GM19043 (cell line): Measurements from ENCODE around the gene AKR1C3.
"Not testable (repeated sequence)": the region's sequence is repeated elsewhere in the genome, so short reads cannot be mapped to it uniquely, and the experiment has no call there.

Experiments used
- ATAC-seq: cut with Tn5 transposase; IDR thresholded peaks from one replicate; pipeline ENCODE4 v1.9.1; 2021; ENCODE audit warnings: low read depth; ENCODE audit not compliant: unreplicated experiment

The AKR1C3 gene

DNA sequence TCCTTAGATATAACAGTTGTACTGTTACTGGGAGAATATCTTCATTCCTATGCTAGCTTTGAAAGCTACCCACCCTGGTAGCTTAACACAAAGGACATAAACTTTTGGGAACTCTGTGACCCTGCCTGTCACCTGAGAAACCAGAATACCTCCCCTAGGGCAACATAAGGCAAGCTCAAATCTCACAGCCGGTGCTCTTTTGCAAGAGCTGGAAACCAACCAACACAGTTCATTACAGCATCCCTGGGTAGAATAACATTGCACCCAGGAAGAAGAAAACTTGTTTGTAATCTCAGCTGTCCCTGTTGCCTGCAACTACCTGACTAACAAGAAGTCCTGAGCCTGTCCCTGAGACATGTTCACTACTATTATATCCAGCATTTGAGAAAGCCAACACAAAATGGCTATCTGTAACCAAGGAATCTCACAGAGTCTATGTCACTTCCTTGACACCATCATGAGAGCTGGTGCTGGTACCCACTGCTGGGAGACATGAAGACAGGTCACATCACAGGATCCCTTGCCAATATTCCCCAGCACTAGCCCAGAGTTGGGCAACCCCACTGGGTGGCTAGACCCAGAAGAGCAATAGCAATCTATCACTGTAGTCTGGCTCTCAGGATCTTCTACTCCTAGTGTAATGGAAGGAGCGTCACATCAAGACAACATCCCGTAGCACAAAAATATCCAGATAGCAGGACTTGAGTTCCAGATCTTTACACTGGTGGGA lies 31.3 kb downstream of the AKR1C3 start:
- ATAC-seq, result no peak

GRCh38 chr10:5135581-5135980 lies 41.4 kb downstream of the AKR1C3 start:
- no peak for ATAC-seq

DNA sequence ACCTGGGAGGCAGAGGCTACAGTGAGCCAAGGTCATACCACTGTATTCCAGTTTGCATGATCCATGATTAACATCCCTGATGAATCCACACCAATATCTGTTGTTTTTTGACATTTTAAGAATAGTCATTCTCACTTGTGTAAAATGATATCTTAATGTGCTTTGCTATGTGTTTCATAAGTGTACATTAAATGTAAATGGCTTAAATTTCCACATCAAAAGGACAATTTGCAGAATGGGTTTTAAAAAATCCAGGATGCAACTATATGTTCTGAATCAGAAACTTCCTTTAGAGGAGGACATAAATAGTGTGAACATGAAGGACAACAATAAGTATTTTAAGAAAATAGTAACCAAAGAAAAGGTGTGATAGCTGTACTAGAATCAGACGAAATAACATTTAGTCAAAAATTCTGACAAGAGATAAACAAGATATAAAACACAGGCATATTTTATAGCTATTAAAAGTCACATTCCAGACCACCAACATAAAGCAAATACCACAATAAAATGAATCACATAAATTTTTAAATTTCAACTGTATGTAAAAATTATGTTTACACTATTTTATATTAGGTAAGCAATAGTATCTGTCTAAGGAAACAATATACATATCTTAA lies 42.4 kb downstream of the AKR1C3 start:
- no peak for ATAC-seq

DNA sequence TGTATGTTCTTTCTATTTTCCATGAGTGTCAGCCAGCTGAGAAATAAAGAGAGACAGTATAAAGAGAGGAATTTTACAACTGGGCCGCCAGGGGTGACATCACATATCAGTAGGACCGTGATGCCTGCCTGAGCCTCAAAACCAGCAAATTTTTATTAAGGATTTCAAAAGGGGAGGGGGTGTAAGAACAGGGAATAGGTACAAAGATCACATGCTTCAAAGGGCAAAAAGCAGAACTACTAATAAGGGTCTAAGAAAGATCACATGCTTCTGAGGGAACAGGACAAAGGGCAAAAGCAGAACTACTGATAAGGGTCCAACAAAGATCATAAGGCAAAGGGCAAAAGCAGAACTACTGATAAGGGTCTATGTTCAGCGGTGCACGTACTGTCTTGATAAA lies 43.5 kb downstream of the AKR1C3 start:
- not testable (repeated sequence) for ATAC-seq

DNA sequence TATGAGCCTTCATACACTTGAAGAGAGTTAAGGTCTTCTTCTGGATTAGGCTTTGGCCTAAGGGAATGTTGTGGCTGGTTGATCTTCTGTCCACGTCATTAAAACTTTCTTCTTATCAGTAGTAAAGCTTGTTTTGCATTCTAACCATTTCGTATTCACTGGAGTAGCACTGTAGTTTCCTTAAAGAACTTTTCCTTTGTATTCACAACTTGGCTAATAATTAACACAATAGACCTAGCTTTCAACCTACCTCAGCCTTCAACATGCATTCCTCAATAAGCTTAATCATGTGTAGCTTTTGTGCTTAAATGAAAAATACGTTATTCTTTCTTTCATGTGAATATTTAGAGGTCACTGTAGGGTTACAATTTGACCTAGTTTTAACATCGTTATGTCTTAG lies 48.0 kb downstream of the AKR1C3 start:
- ATAC-seq, result no peak

GRCh38 chr10:5143137-5143536 lies 48.9 kb downstream of the AKR1C3 start:
- no peak for ATAC-seq

DNA sequence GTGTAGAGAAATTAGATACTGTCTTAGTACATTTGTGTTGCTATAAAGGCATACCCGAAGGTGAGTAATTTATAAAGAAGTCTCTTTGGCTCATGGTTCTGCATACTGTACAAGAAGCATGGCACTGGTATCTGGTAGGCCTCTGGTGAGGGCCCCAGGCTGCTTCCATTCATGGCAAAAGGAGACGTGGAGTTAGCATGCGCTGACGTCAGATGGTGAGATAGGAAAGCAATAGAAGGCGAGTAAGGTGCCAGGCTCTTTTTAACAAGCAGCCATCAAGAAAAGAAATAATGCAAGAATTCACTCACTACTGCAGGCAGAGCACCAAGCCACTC lies 52.7 kb downstream of the AKR1C3 start:
- ATAC-seq, result no peak

- no peak for ATAC-seq
Measured at GRCh38 chr10:5147255-5147980, 53.2 kb downstream of the AKR1C3 start.

DNA sequence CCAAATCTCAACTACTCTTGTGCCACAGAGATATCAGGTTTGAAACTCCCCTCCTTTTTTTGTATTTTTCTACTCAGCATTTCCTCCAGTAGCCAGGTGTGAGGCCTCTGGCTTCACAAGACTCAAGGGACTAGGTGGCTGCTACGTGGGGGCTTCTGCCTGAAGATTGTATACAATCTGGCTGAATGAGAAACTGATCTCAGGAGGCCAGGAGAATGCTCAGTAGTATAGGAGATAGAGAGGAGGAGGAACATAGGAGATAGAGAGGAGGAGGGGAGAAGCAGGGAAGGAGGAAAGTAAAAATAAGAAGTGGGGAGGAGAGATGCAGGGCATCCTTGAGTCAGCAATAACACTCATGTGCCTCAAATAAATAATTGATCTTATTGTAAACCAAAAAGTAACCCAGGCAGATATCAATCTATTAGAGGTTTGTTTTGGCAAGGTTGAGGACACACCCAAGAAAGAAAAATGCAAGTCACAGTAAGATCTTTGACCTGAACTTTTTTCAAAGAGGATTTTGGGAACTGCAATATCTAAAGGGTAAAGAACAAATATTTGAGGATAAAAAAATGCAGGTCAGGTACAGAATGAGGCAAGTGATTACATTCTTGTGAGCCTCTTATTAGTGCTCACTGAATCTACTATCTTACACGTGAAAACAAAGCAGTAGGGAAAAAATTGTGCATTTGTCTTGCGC lies 53.9 kb downstream of the AKR1C3 start:
- no peak for ATAC-seq

- ATAC-seq, result no peak
Measured at GRCh38 chr10:5148678-5149032, 54.4 kb downstream of the AKR1C3 start.

- ATAC-seq, result no peak
Measured at GRCh38 chr10:5151076-5151475, 56.9 kb downstream of the AKR1C3 start.

DNA sequence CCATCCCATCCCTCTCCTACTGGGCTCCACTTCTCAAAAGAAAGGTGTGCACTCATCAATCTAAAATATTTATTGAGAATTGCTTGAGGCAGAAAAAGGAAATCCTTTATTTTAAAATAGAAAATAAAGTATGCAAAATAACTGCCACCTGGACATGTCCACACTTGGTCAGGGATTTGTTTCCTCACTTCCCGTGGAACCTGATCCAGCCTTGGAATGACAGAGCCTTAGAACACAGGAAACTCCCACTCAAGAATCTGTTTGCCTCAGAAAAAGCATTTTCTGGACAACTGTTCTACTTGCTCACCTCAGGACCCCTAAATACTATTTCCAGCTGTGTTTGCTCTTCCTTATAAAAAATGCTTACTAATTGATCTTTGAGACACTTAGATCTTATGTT lies 61.7 kb downstream of the AKR1C3 start:
- no peak for ATAC-seq
